Measurements from ENCODE around the gene TTC9C. TPM values are rescaled to one million over a fixed set of nuclear protein-coding genes. Genes with fewer than 3 reads are reported as not detected.

The TTC9C gene
- total and polyA plus RNA-seq, 2 of the 8 experiments (the other 6 are each of a cell fraction or from before 2014, with no cell fraction given): 25.4 to 34.1 TPM

DNA sequence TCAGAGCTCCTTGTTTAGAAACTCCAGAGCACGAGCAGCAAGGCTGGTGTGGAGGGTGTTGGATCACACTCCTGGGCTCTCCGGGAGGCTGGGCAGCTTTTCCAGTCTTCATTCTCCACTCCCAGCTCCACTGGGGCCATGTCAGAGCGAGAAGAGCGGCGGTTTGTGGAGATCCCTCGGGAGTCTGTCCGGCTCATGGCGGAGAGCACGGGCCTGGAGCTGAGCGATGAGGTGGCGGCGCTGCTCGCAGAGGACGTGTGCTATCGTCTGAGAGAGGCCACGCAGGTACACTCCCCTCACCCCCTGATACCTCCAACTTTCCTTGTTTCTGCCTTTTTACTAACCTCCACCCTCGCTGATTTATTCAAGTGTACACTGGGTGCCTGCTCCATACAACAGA, 47.4 kb downstream of the TTC9C start:
- FAIRE-seq: no peak
- POLR2A ChIA-PET (ENCODE audit: partially characterized antibody): interaction anchor here (0.9 to 3.9 kb wide), 12 partner anchors 11 to 110 kb away, joined by 3 to 22 read pairs (median 6); partner anchors contain the start of genes BSCL2, C11orf98, CSKMT and GNG3

More for the DNA sequence above, 47.4 kb downstream of the TTC9C start:
- Histone ChIP-seq H4K20me1 (replicated peaks in 1 of 2; ENCODE audit: control insufficient read depth in 1 of 2, insufficient read depth in 2 of 2, low read length in 2 of 2) (peaks cover 0 to 3% of the 10 kb centered on the region in 2 experiments), H3K4ac (replicated peaks; ENCODE audit: insufficient read length, low read depth, low read length) (no peak overlapping the region), H3K23me2 (ENCODE audit: low read depth, low read length) (peaks cover under 1% of the 10 kb centered on the region), H4K8ac (ENCODE audit: extremely low read depth, insufficient read depth, low read length) (no peak overlapping the region), H2AK5ac (ENCODE audit: low read depth, low read length) (no peak overlapping the region), H2BK15ac (ENCODE audit: low read length) (no peak overlapping the region), H4K91ac (replicated peaks; ENCODE audit: insufficient read length, low read length) (no peak overlapping the region), H3K56ac (replicated peaks; ENCODE audit: insufficient read length, low read depth, low read length) (no peak overlapping the region), H3K4me1 (replicated peaks in 1 of 4; ENCODE audit: control insufficient read depth in 3 of 4, insufficient read depth in 4 of 4, low read length in 3 of 4) (peaks cover 0 to 2% (median 1%) of the 10 kb centered on the region in 4 experiments; a peak in 6 of 7 replicates), H4K5ac (ENCODE audit: insufficient read length, low read depth, low read length) (no peak overlapping the region), H3K9ac (replicated peaks in 1 of 4; ENCODE audit: extremely low read depth in 1 of 4, low read depth in 3 of 4, low read length in 3 of 4) (no peak overlapping the region; a peak in 1 of 7 replicates), H2BK12ac (ENCODE audit: low read depth, low read length) (no peak overlapping the region), H3K79me2 (ENCODE audit: control insufficient read depth in 1 of 2, insufficient read depth in 2 of 2, low read length in 2 of 2) (peaks cover 0 to 19% of the 10 kb centered on the region in 2 experiments; a peak in 2 of 4 replicates), H3K9me3 (ENCODE audit: insufficient read depth in 2 of 2, low read depth in 1 of 2, low read length in 1 of 2) (no peaks in the 10 kb centered on the region), H3K23ac (ENCODE audit: insufficient read length) (no peak overlapping the region), H3K4me3 (ENCODE audit: extremely low read depth in 1 of 4, insufficient read depth in 2 of 4, low read depth in 3 of 4, low read length in 4 of 4) (no peak overlapping the region), H2BK5ac (ENCODE audit: low read depth, low read length) (no peak overlapping the region), H3K4me2 (ENCODE audit: insufficient read depth in 1 of 2, low read depth in 2 of 2, low read length in 2 of 2) (no peak overlapping the region), H3K14ac (ENCODE audit: insufficient read length) (no peak overlapping the region), H2AFZ (ENCODE audit: low read length) (no peak overlapping the region), H3K79me1 (ENCODE audit: low read depth, low read length) (peaks cover 6% of the 10 kb centered on the region; the same call in 1 of the 2 replicates), H3K36me3 (ENCODE audit: control insufficient read depth in 2 of 4, insufficient read depth in 4 of 4, low read length in 3 of 4) (peaks cover 9 to 23% (median 13%) of the 10 kb centered on the region in 4 experiments; a peak in 7 of 8 replicates), H2BK20ac (ENCODE audit: low read length) (no peak overlapping the region), H3K27me3 (replicated peaks in 1 of 4; ENCODE audit: control insufficient read depth in 3 of 4, extremely low read depth in 1 of 4, insufficient read depth in 3 of 4, low read length in 3 of 4) (no peaks in the 10 kb centered on the region), H3K18ac (ENCODE audit: extremely low read depth, low read length) (no peak overlapping the region), H3K27ac (ENCODE audit: low read depth, low read length) (no peak overlapping the region), H2BK120ac (replicated peaks; ENCODE audit: low read depth, low read length) (no peak overlapping the region)
- CTCF ChIA-PET (ENCODE audit: partially characterized antibody): interaction anchor here (0.8 to 10.2 kb wide), 5 partner anchors 12 to 187 kb away, joined by 3 to 94 read pairs (median 4); partner anchors contain the start of genes STX5 and TMEM179B
- DNase-seq (ENCODE audit: low read depth in 1 of 2, low spot score in 2 of 2): no peak
- WGBS, 2 experiments (ENCODE audit: extremely low coverage in 1 of 2, insufficient coverage in 1 of 2, insufficient read length in 1 of 2, insufficient replicate concordance in 2 of 2, low coverage in 1 of 2, low lambda C conversion rate in 2 of 2, missing lambda C conversion rate in 1 of 2): 98% methylated on average over 17 of the region's 17 CpGs; no CpG with 5 or more reads in 1 of the 2 experiments
- TF ChIP-seq TCF12 (IDR thresholded peaks at IDR 0.05; ENCODE audit: low read depth, low read length): no peak

Measured in H1 (cell line).